K562 (cell line): ENCODE results near the gene GINS1. TPM values are rescaled to one million over a fixed set of nuclear protein-coding genes. Genes with fewer than 3 reads are reported as not detected.

ENCODE experiments used
- ATAC-seq: fragments of 200-7000 bp; cut with Tn5 transposase; 3 replicates; pipeline ENCODE4 v1.9.1; 2020; ENCODE audit warnings: moderate library complexity
- BruUV-seq: library from RNA; stranded (reverse); fragments of 400-500 nt; replicated peaks from 2 replicates; lab custom pipeline; 2021; lab: Mats Ljungman, UMichigan
- CTCF ChIA-PET: fragments of 300-600 bp; formaldehyde crosslinking; extraction: SDS; loops from one replicate; lab custom pipeline; 2021; ENCODE audit warnings: low intra/inter-chr PET ratio; lab: Yijun Ruan, JAX
- POLR2A ChIA-PET: fragments of 300-600, 350-650 bp; sonication (Branson Sonifier 250); formaldehyde crosslinking; extraction: SDS; loops from one replicate; lab custom pipeline; 2021; ENCODE audit warnings: antibody characterized with exemption, inconsistent platforms; lab: Yijun Ruan, JAX
- DNase-seq, 4 experiments: peaks; one replicate each; pipeline versions ENCODE4 v3.0.0 to v3.0.0-alpha.2; 2011 to 2018; ENCODE audit warnings: low spot score in 3 of 4, mixed read lengths in 3 of 4; ENCODE audit errors: extremely low read depth in 1 of 4
- FAIRE-seq: peaks from 2 replicates; lab custom pipeline; 2011; peaks lifted over from hg19 to GRCh38; lab: Jason Lieb, UNC
- H2AFZ ChIP-seq: 2 replicates; pipeline ENCODE4 v1.6.0; 2011; ENCODE audit warnings: low read depth, low read length, control low read depth, inconsistent platforms
- H3K27ac ChIP-seq: fragments of 200-600 bp; 3 replicates; pipeline ENCODE4 v1.8.0; 2011; ENCODE audit warnings: low read depth, mild to moderate bottlenecking, control low read depth, inconsistent platforms, low read length, moderate library complexity, mixed read lengths; ENCODE audit errors: extremely low read depth
- H3K27me3 ChIP-seq, 2 experiments: fragments of 300-600 bp in 1 of 2; 2 replicates in 1 of 2; 3 replicates in 1 of 2; pipeline versions ENCODE4 v1.6.0 to v1.8.0; 2011; ENCODE audit warnings: inconsistent platforms in 2 of 2, low read length in 2 of 2, mild to moderate bottlenecking in 1 of 2, mixed read lengths in 1 of 2, moderate library complexity in 1 of 2; ENCODE audit not compliant: control insufficient read depth in 2 of 2, insufficient read depth in 2 of 2
- H3K36me3 ChIP-seq: fragments of 300-600 bp; 3 replicates; pipeline ENCODE4 v1.8.0; 2011; ENCODE audit warnings: mild to moderate bottlenecking, low read length, inconsistent platforms; ENCODE audit not compliant: control insufficient read depth, insufficient read depth
- H3K4me1 ChIP-seq, 2 experiments: fragments of 200-600 bp in 1 of 2; replicated peaks in 1 of 2; 2 replicates in 1 of 2; 3 replicates in 1 of 2; pipeline versions ENCODE4 v1.5.1 to v1.8.0; 2011; ENCODE audit warnings: inconsistent platforms in 2 of 2, low read length in 2 of 2, mild to moderate bottlenecking in 1 of 2, mixed read lengths in 1 of 2, moderate library complexity in 1 of 2; ENCODE audit not compliant: control insufficient read depth in 2 of 2, insufficient read depth in 2 of 2
- H3K4me2 ChIP-seq: 2 replicates; pipeline ENCODE4 v1.6.1; 2011; ENCODE audit warnings: low read length, control low read depth, inconsistent platforms, mixed read lengths; ENCODE audit not compliant: insufficient read depth
- H3K4me3 ChIP-seq: fragments of 200-600 bp; sonication (generic), shearing (Covaris generic); 2 replicates; pipeline ENCODE4 v1.5.1; 2016; ENCODE audit warnings: control low read depth, inconsistent platforms
- H3K79me2 ChIP-seq: fragments of 200-600 bp; 3 replicates; pipeline ENCODE4 v1.8.0; 2011; ENCODE audit warnings: low read length, inconsistent platforms; ENCODE audit not compliant: control insufficient read depth, insufficient read depth
- H3K9ac ChIP-seq, 2 experiments: 2 replicates each; pipeline versions ENCODE4 v1.6.0 to v1.6.1; 2011; ENCODE audit warnings: low read depth in 2 of 2, low read length in 2 of 2, control low read depth in 1 of 2, inconsistent platforms in 1 of 2, mild to moderate bottlenecking in 1 of 2, mixed read lengths in 1 of 2; ENCODE audit not compliant: insufficient read depth in 1 of 2
- H3K9me1 ChIP-seq: one replicate; pipeline ENCODE4 v1.6.0; 2011; ENCODE audit warnings: inconsistent platforms, mild to moderate bottlenecking, low read length, moderate library complexity; ENCODE audit not compliant: control insufficient read depth, insufficient read depth
- H3K9me3 ChIP-seq: replicated peaks from 2 replicates; pipeline ENCODE4 v1.5.1; 2011; ENCODE audit warnings: low read depth, low read length, inconsistent platforms; ENCODE audit not compliant: control insufficient read depth, insufficient read depth
- H4K20me1 ChIP-seq: replicated peaks from 2 replicates; pipeline ENCODE4 v1.6.1; 2011; ENCODE audit warnings: low read length, inconsistent platforms, mixed read lengths; ENCODE audit not compliant: control insufficient read depth, insufficient read depth
- CC2D1A ChIP-seq: fragments of 450-650 bp; IDR thresholded peaks from 2 replicates; pipeline ENCODE4 v1.6.1; 2017; ENCODE audit warnings: mild to moderate bottlenecking
- PCBP1 ChIP-seq: fragments of 200-400 bp; formaldehyde crosslinking; IDR thresholded peaks from 2 replicates; pipeline ENCODE4 v1.6.1; 2018; ENCODE audit warnings: mild to moderate bottlenecking, low read depth, low read length; ENCODE audit not compliant: poor library complexity, severe bottlenecking
- RBM25 ChIP-seq: fragments of 200-400 bp; formaldehyde crosslinking; IDR thresholded peaks from 2 replicates; pipeline ENCODE4 v1.6.1; 2018; ENCODE audit warnings: low read length, low read depth, moderate library complexity; ENCODE audit not compliant: severe bottlenecking
- ZNF644 ChIP-seq: fragments of 200-800 bp; sonication (Bioruptor generic); IDR thresholded peaks from 2 replicates; pipeline ENCODE4 v1.6.1; 2016; ENCODE audit warnings: low read depth, missing genetic modification characterization, missing compliant biosample characterization
- WGBS: fragments of 100-300 bp; shearing (Covaris generic); methylation state at CpG from one replicate; pipeline ENCODE4 v1.1.6; 2016; ENCODE audit warnings: low coverage, mixed read lengths; ENCODE audit not compliant: insufficient coverage; ENCODE audit errors: missing lambda C conversion rate; 5-methylcytosine and 5-hydroxymethylcytosine counted together
- in situ Hi-C: fragments of 300-500 bp; cut with MboI; formaldehyde crosslinking; loops from 4 replicates; pipeline ENCODE4 v1.15.0; 2018; ENCODE audit warnings: inconsistent platforms, mixed read lengths
- intact Hi-C: fragments of 100-400 bp; cut with micrococcal nuclease; formaldehyde crosslinking; loops from 2 replicates; pipeline ENCODE4 v1.14.2; 2022
- polyA plus RNA-seq, 8 experiments: library from polyadenylated mRNA; depleted of rRNA in 4 of 8; stranded (reverse) in 5 of 8; unstranded in 3 of 8; fragments of >200 nt; fragmentation: Nextera tagmentation in 2 of 8; fragmentation: Illumina TruSeq in 1 of 8; extraction: Ambion mirVana in 2 of 8; extraction: Trizol in 1 of 8; gene quantifications; 2 replicates each; pipeline versions ENCODE4 v1.2.1 to v1.2.3, GENCODE V29; 2011 to 2014; ENCODE audit warnings: inconsistent platforms in 1 of 8, missing spikeins in 1 of 8
- total RNA-seq, 7 experiments: library from RNA; depleted of rRNA in 6 of 7; stranded (reverse); fragments of >200 nt in 6 of 7; fragmentation: Illumina TruSeq in 2 of 7; extraction: Trizol in 2 of 7; gene quantifications; 2 replicates each; pipeline versions ENCODE4 v1.2.1 to v1.2.3, GENCODE V29; 2011 to 2021; ENCODE audit warnings: low replicate concordance in 1 of 7

Gene GINS1
- total and polyA plus RNA-seq, 9 of the 15 experiments (the other 6 are each of a cell fraction or from before 2014, with no cell fraction given), result 13.1 to 31.8 (median 24.1) TPM

- WGBS, result 1% methylated on average over 11 of the region's 15 CpGs
- intact Hi-C loops, result no loop called here
- Histone ChIP-seq H3K4me1 (no peaks in the 10 kb centered on the region), H3K9ac (no peak overlapping the region), H3K4me3 (no peak overlapping the region), H3K27ac (no peak overlapping the region), H3K27me3 (peaks cover 0 to 43% of the 10 kb centered on the region in 2 experiments), H3K79me2 (no peaks in the 10 kb centered on the region), H3K9me1 (no peaks in the 10 kb centered on the region)
- FAIRE-seq (no peak), ATAC-seq (0 out of 3 replicates have a peak, but pooled peaks have one; percentile 37)
- TF ChIP-seq PCBP1, result no peak
- no peak for TF ChIP-seq ZNF644 (tag)
- no peak for TF ChIP-seq RBM25
- no peak for TF ChIP-seq CC2D1A
- TF ChIP-seq, all 486 proteins: peak for 0
- ChIA-PET CTCF (no interaction called here), POLR2A (interaction anchor here (0.6 kb wide), 1 partner anchor 70 kb away, joined by 3 read pairs; no protein-coding TSS in a partner anchor)
- BruUV-seq, result no TSS peak
- in situ Hi-C loops, result no loop called here
- no peak overlapping the region for H2AFZ ChIP-seq
- H3K9me3 ChIP-seq, result no peaks in the 10 kb centered on the region
- H4K20me1 ChIP-seq, result no peaks in the 10 kb centered on the region
- DNase-seq, result no peak
- no peaks in the 10 kb centered on the region for H3K36me3 ChIP-seq
- H3K4me2 ChIP-seq, result no peak overlapping the region
These were observed 81.9 kb downstream of the GINS1 start for GRCh38 chr20:25489221-25489871.
